GM19023 (cell line): ENCODE measurements around the gene AP5B1.

Experiments used
- ATAC-seq: cut with Tn5 transposase; IDR thresholded peaks from one replicate; pipeline ENCODE4 v1.9.1; 2021; ENCODE audit warnings: mild to moderate bottlenecking, moderate library complexity; ENCODE audit not compliant: unreplicated experiment

AP5B1 gene

DNA sequence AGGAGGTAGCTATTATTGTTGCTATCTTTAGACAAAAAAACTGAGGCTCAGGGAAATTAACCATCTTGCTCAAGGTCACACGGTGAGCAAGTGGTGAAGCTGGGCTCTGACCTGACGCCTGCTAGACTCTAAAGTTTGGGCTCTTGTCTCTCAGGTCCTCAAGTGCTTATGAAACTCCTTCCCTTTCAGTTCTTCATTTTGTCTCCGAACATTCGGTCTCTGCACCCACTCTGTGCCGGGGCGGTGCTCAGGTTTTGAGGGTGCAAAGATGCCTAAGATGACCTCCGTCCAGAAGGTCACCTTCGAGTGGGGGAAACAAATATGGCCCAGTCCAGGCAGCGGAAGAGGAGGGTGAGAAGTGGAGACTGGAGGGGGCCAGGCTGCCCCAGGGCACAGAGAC lies 22.1 kb upstream of the AP5B1 start:
- ATAC-seq = peak; percentile 82

DNA sequence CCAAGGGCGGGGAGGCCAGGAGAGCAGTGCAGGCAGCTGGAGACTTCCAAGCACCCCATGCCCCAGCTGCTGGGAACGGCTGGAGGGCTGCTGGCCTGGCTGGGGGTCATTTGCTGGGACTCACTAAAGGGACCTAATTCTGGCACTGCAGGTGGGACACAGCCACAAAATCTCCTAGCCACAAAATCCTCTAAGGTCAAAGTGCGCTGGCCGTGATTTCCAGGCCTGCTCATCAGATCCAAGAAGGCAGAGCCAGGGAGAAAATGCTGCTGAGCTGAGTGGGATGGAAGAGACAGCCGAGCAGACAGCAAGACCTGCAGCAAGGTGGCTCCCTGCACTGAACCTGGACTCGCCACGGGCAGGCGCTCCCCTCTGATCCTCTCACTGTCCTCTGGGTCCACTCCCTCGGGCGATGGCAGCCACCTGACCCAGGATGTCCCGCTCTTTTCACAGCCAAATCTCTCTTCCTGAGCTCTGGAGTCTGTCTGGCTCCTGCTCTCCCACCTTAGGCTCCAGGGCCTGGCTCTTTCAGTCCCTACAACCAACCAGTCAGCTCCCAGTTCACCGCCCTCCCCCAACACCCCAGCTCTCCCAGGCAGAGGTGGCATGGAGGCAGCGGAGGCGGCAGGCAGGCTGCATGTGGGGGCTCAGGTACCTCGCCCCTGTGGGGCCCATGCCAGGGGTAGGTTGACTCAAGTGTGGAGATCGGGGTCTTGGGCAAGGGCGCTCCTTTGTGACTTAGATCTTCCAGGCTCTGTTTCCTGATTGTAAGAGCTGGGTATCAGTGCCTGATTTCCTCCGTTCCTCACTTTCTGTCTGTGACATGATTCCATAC lies 20.6 kb upstream of the AP5B1 start:
- ATAC-seq = no peak

DNA sequence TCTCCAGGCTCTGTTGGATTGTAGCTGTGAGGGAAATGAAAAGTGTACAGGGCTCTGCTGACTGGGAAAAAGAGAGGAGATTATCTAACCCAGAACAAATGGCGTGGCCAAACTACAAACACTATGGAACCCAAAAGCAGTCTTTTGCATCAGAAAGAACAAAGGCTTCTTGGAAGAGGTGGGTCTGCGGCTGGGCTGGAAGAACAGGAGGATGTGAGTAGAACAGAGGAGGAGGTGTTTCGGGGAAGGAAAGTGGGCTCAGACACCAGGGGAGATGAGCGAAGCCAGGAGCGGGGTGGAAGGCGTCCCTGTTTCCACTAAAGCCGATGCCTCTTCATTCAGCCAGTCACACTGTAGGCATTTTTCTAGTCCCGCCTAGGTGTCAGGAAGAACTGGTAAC lies 18.1 kb upstream of the AP5B1 start:
- no peak for ATAC-seq

DNA sequence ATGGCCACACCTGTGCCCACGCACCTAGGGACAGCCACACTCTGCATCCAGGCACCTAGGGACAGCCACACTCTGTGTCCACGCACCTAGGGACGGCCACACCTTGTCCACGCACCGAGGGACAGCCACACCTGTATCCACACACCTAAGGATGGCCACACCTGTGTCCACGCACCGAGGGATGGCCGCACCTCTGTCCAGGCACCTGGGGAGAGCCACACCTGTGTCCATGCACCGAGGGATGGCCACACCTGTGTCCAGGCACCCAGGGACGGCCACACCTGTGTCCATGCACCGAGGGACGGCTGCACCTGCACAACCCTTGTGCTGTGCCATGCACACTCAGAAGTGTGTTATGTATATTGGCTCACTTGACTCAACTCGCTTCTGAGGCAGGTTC lies 16.9 kb upstream of the AP5B1 start:
- no peak for ATAC-seq

DNA sequence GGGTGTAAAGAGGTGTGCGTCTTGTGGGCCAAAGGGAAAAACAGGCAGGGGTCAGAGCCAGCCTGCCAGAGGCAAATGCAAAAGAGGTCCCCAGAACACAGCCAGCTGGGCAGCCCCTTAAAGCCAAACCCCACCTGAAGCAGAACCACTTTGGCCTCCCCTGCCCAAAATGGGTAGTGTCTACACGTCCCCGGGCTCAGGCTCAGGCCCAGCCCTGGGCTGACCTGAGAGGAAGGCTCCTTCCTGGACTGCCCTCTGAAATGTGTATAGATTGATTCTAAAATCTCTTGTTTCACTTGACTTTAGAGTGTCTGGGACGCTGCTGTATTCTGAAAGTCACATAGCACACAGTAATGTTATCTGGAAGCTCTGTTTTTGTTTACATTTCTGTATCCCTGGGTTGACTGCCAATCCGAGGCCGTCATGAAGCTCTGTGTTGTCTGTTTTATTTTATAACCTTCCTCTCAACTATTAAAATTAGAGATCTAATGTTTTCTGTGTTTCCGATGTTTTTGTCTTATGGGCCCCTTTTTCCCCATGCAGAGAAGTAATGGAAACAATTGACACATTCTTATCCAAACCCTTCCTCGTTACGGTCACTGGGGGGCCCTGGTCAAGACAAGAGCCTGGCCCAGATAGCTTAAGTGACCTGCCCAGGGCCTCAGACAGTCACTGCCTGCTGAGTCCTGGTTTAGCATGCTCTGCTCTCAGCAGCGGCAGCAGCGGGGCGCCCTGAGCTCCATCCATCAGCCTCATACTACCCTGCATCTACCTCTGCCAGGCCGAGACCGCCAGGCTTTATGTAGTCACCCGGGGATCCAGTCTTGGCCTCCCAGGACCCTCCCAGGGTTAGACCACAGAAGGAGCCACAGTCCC lies 16.2 kb upstream of the AP5B1 start:
- no peak for ATAC-seq

DNA sequence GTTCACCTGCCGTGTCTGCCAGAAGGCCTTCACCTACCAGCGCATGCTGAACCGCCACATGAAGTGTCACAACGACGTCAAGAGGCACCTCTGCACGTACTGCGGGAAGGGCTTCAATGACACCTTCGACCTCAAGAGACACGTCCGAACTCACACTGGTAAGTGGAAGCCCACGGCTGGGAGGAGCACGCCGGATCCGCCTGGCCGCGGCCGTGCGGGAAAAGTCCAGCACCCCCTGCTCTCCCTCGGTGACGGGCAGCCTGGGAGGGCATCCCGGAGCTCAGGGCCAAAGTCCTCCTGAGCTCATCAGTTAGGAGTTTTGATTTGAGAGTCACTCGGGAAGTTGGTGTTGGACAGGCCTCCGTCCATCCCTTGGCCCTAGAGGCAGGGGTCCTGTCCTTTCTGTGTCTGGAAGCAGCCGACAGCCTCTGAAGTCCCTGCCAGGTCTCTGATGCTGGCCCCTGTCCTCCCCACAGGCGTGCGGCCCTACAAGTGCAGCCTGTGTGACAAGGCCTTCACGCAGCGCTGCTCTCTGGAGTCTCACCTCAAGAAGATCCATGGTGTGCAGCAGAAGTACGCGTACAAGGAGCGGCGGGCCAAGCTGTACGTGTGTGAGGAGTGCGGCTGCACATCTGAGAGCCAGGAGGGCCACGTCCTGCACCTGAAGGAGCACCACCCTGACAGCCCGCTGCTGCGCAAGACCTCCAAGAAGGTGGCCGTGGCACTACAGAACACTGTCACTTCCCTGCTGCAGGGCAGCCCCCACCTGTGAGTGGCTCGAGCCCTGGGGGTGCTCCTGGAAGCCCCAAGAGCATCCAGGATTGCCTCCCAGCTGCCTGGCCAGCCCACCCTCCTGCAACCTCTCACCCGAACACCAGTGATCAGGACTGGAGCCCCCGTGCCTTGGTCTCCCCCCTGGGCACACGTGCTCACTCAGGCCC lies 14.1 kb upstream of the AP5B1 start:
- ATAC-seq = no peak

DNA sequence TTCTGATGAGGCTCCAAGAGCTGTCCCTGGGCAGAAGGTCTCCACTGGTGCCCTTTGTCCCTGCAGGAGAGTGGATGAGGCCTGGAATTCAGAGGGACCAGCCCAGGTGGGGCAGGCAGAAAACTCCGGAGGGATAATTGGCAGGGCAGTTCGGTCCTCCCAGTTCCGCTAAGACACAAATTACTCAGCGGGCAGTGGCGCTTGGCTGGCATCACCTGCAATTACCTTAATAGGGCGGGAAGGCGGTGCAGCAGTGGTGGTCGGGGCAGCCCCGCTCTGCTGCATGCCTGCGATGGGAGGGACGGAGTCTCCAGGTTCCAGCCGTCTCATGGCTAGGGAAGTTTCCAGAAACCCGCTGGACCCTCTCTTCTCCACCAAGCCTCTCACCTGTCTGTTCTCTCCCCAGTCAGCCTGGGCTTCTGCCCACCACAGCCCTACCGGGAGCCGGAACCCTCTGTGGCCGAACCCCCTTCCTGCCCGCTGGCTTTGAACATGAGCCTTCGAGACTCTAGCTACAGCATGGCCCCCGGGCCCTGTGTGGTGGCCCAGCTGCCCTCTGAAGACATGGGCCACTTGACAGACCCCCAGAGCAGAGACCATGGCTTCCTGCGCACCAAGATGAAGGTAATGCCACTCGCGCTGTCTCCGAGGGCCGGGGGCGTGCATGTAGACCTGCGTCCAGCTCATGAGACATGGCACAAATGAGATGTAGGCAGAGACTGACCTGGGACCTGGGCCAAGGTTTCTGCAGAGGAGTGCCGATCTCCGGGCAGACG lies 13.0 kb upstream of the AP5B1 start:
- ATAC-seq = no peak

DNA sequence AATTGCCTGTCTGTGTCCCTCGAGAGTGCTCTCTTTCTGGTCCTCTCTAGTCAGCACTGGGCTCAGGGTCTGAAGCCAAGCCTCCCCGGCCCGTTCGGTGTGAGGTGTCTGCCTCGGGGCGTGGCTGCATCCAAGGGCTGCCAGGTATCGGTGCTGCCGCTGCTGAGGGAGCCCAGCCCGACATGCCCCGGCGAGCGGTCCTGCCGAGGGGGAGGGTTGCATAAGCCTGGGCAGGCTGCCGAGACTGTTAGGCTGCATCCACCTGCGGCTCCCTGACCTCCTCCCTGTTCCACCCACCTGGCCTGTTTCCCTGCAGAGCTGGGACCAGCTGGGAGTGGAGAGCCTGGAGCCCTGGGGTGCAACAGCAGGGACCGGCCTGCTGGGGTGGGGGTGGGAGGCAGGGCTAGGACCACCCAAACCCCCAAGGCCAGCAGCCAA lies 12.4 kb upstream of the AP5B1 start:
- no peak for ATAC-seq

DNA sequence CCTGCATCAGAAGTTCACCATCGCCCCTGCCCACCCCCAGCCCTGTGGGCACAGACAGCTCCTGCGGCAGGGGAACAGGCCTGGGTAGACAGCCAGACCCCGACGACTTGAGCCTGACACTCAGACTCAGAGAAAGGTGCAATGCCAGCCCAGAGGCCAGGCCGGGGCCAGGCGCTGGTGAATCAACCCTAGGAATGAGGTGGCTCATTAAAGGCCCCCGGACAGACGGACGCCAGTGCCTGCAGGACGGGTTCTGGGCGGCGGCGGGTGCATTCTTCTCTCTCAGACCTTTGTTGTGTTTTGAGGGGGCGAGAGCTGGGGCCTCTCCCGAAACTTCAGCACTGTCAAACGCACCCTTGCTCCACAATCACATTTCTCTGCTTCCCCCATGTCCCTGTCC lies 11.7 kb upstream of the AP5B1 start:
- no peak for ATAC-seq

DNA sequence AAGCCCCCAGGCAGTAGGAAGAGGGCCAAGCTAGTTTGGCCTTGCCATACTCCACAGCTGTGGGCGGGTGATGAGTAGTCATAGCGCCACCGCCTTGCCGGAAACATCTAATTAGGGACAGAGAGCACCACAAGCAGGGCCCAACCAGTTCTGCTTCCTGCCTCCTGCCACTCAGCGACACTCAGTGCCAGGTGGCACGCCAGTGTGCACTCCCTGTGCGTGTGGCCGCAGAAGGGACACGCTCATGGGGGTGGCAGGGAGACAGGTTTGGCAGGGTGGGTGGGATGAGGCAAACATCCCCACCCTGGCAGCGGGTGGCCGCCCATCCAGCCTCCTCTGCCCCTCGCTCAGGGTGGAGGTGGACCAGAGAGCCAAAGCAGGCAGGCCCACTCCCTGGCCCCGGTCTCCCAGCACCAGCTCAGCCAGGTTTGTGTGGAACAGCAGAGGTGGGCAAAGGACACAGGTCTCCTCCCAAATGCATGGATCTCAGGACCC lies 11.0 kb upstream of the AP5B1 start:
- ATAC-seq = no peak

DNA sequence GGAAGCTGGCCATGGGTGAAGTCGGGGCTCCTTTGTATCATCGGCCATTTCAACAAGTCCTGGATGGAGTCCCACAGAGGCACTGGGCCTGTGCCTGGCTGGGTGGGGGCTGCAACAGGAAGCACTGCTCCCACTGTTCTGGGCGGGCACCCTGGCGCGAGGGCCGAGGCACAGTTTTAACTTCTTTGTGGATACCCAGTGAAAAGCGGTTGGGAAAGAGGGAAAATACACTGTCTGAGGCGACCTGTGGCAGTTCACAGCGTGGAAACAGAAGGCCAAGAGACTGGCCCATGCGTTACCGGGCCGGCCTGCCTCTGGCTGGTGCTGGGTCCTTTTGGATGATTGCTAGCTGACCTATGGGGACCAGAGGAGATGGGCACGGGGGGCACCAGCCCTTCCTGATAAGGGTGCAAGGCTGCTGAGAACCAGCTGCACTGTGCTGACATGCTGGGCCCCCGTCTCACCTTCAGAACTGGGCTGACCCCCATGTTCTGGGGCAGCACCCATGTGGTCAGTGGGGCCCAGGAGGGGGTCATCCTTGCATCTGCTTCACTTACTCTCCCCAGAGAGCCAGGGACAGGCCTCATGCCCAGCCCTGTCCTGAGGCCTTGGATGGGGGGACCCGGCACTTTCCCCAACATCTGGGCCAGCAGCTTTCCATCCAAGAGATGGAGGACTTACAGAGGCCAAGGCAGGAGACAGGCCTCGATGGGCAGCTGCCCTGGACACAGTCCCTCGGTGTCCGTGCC lies 10.3 kb upstream of the AP5B1 start:
- no peak for ATAC-seq

DNA sequence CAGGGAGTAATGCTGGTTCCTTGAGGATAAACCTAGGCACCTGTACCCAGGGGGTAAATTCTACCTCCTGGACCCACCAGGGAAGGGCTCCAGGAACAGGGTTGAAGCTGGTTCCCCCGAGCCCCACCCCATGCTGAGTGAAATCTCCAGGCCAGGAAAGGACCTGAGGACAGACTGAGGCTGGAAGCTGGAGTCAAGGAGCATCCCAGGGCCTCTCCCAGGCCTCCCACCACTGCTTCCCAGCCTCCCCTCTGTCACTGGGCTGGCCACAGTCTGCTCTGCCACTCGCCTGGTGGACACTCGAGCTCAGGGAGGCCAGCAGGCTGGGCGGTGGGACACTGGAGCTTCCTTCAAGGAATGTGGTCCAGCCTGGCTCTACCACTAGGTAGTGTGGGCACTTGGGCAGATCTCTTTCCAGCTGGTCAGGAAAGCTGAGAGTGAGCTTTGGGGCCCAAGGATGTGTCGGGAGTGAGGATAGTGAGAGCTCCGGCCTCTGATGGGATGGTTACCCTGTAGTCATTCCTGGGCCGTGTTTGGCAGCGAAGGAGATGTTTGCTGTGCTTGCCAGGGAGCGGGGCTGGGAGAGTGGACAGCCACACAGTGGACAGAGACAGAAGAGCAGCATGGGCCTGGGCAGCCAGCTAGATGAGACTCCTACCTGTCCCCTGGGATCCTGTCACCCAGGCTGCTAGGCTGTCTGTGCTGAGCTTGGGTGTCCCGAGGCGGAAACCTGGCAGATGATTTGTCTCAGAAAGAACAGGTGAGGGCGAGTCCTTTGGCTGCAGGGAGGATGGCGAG lies 9.5 kb upstream of the AP5B1 start:
- ATAC-seq = no peak

DNA sequence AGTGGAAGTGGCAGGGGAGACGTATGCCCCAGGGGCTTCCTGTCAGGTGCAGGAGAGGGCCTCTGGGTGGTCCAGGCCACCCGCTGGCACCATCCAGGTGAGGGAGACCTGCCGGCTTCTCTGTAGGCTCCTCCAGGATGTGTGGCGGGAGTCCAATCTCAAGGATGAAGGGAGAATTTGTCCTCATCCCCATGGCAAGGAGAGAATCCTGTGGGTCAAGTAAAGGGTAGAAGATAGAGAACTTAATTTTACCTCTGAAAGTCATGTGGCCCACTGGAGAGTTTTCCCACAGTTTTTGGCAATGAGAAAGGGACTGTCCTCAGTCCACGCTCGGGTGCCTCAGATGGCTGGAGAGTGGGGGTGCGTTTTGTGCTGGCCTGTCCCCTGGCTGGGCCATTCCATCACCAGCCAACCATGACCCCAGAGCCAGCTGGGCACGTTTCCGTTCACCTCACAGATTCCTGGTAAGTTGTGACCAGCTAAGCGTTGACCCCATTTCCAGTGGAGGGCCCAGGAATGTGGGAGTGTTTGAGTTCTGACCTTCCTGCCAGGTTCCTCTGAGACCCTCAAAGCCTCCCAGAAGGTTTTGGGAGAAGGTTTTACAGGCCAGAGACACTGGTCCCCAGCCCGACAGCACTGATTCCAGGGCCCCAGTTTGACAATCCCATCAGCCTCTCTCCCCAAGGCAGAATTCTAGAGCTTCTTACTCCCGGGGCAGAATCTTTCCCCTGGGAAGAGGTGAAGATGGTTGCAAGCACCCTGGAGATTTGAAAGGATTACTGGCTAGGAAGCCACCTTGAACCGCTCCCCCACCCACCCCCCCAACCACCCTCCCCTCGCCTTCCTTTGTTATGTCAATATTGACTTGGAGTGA lies 8.7 kb upstream of the AP5B1 start:
- ATAC-seq = no peak

DNA sequence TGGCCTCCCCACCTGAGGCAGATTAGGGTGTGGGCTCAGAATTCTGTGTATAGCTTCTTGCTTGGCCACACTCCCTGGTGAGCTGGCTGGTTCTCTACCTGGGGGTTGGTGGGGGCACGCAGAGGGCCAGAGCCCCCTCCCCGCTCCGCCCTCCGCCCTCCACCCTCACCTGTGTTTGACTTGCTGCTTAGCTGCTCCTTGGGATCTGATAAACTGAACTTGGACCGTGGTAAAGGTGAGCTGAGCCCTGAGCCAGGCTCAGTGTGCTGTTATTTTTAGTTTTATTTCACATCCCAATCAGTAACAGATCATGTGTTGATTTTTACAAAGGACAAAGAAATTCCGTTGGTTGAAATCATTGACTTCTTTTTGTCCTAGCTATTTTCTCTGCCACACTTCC lies 8.0 kb upstream of the AP5B1 start:
- ATAC-seq = no peak

DNA sequence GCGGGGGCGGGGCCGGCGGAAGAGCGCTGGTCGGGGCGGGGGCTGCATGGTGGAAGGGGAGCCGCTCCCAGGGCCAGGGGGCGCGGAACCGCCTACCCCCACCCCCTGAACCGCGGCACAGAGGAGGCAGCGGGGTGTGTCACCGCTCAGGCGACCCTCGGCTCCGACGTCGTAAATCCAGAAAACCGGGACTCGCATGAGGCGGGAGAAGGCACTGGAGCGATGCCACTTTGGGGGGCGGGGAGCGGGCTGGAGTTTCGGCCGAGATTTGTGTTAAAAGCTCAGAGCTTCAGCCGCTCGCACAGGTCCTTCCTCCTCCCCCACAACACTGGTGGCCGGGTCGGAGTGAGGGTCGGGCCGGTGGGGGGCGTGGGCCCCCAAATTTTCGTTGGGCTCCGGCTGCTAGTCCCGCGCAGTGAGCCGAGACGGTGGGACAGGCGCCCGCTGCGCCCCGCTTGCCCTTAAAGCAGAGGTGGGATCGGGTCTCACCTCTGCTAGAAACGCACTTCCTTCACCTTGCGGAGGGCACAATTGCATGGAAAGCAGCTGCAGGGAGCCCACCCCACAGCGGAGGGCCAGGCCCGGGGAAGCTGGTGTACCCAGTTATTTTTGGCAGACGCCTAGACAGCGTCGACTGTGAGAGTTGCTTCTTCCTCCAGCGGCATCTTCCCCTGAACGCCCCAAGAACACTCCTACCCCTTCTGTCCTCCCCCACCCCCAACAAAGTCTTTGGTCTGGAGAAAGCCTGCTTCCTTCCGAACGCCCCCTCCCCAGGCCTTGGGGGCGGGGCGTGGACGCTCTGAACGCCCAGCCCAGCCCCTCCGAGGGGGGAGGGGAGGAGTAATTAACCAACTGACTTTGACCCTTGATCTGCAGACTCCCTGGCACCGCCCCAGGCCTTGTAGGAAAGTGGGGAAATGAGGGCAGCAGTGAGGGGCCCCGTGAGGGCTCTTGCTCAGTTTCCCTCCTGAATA lies 7.2 kb upstream of the AP5B1 start:
- ATAC-seq = no peak
